ENCODE measurements around the gene FAM117A. TPM values are rescaled to one million over a fixed set of nuclear protein-coding genes. Genes with fewer than 3 reads are reported as not detected.

Gene FAM117A
- total RNA-seq, 1 experiment from 2014 or later, result 9.7 TPM

DNA sequence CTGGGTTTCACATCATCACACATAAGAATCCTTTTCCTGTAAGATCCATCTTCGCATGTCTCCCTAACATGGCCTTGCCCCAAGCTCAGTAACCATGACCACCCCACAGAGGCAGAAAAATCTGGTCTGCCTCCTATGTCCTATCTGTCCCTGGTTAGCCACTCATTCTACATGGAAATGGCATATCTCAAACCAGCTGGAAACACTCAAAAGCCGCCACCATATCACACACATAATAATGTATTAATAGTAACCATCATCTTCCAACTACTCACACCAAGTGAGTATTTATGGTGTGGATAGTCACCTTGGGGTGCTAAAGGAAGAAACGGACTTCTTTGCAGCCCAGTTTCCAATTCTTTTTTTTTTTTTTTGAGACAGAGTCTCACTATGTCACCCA is 11.4 kb downstream of the FAM117A start:
- no peaks in the 10 kb centered on the region for H3K79me2 ChIP-seq (ENCODE audit: low read length)
- no peak overlapping the region for H3K27ac ChIP-seq (ENCODE audit: low read length)
- H4K20me1 ChIP-seq (ENCODE audit: low read length), result no peaks in the 10 kb centered on the region
- no TSS peak for BruUV-seq (replicated peaks)
- H3K9me3 ChIP-seq (ENCODE audit: low read length), result no peaks in the 10 kb centered on the region
- H3K36me3 ChIP-seq (ENCODE audit: low read depth, low read length), result no peaks in the 10 kb centered on the region
- H3K27me3 ChIP-seq (ENCODE audit: low read length), result no peaks in the 10 kb centered on the region
- H2AFZ ChIP-seq (ENCODE audit: low read length), result no peak overlapping the region
- no peak overlapping the region for H3K4me2 ChIP-seq (ENCODE audit: low read length)
- no peaks in the 10 kb centered on the region for H3F3A ChIP-seq (ENCODE audit: low read length, unreplicated experiment)
- POLR2A ChIA-PET (ENCODE audit: unreplicated experiment), result interaction anchor here (0.7 kb wide), 1 partner anchor 12 kb away, joined by 3 read pairs; the partner anchor contains the start of gene FAM117A
- no peaks in the 10 kb centered on the region for H3K4me1 ChIP-seq (ENCODE audit: insufficient read depth, low read length)
- ATAC-seq, result no peak
- no peak overlapping the region for H3K9ac ChIP-seq (ENCODE audit: low read length)
- H3K4me3 ChIP-seq (ENCODE audit: low read length), result no peak overlapping the region
- no peak for DNase-seq
- CTCF ChIA-PET, result no interaction called here
- intact Hi-C loops (cut with micrococcal nuclease), result no loop called here
- no peaks in the 10 kb centered on the region for H3K9me2 ChIP-seq (replicated peaks; ENCODE audit: low read length)
- TF ChIP-seq, protein P1, sequence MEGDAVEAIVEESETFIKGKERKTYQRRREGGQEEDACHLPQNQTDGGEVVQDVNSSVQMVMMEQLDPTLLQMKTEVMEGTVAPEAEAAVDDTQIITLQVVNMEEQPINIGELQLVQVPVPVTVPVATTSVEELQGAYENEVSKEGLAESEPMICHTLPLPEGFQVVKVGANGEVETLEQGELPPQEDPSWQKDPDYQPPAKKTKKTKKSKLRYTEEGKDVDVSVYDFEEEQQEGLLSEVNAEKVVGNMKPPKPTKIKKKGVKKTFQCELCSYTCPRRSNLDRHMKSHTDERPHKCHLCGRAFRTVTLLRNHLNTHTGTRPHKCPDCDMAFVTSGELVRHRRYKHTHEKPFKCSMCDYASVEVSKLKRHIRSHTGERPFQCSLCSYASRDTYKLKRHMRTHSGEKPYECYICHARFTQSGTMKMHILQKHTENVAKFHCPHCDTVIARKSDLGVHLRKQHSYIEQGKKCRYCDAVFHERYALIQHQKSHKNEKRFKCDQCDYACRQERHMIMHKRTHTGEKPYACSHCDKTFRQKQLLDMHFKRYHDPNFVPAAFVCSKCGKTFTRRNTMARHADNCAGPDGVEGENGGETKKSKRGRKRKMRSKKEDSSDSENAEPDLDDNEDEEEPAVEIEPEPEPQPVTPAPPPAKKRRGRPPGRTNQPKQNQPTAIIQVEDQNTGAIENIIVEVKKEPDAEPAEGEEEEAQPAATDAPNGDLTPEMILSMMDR (conservative IDR thresholded peaks at IDR 0.05; ENCODE audit: low read depth, low read length), result no peak
- no peak for TF ChIP-seq EZH2phosphoT487 (IDR thresholded peaks at IDR 0.05; ENCODE audit: borderline replicate concordance, low read length)
- TF ChIP-seq EZH2 (IDR thresholded peaks at IDR 0.05; ENCODE audit: low read length, unreplicated experiment), result no peak

DNA sequence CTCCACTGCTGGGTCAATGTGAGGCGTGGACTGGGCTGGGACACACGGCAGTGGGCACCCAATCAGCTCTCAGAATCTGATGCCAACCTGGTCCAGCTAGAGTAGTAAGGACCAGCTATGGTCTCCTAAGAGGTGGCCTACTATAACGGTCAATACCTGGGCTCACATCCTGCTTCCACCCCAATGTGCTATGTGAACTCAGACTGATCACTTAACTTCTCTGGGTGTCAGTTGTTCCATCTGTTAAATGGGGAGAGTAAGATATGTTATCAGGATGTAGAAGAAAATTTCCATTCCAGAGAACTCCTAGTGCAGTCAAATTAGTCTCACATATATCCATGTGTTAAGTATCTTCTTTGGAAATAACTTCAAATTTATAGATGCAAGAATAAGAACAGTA is 14.2 kb downstream of the FAM117A start:
- intact Hi-C loops (cut with micrococcal nuclease), result no loop called here
- Histone ChIP-seq H3K79me2 (ENCODE audit: low read length) (no peaks in the 10 kb centered on the region), H3K4me3 (ENCODE audit: low read length) (no peak overlapping the region), H3K9ac (ENCODE audit: low read length) (no peak overlapping the region), H2AFZ (ENCODE audit: low read length) (no peak overlapping the region), H3K4me1 (ENCODE audit: insufficient read depth, low read length) (no peaks in the 10 kb centered on the region), H3K9me3 (ENCODE audit: low read length) (no peaks in the 10 kb centered on the region), H3F3A (ENCODE audit: low read length, unreplicated experiment) (no peaks in the 10 kb centered on the region), H3K9me2 (replicated peaks; ENCODE audit: low read length) (no peaks in the 10 kb centered on the region), H4K20me1 (ENCODE audit: low read length) (no peaks in the 10 kb centered on the region), H3K36me3 (ENCODE audit: low read depth, low read length) (no peaks in the 10 kb centered on the region), H3K4me2 (ENCODE audit: low read length) (no peak overlapping the region), H3K27ac (ENCODE audit: low read length) (no peak overlapping the region), H3K27me3 (ENCODE audit: low read length) (no peaks in the 10 kb centered on the region)
- no peak for ATAC-seq
- no peak for DNase-seq
- POLR2A ChIA-PET (ENCODE audit: unreplicated experiment), result no interaction called here
- TF ChIP-seq, protein P1 (conservative IDR thresholded peaks at IDR 0.05; ENCODE audit: low read depth, low read length), result no peak
- TF ChIP-seq EZH2 (IDR thresholded peaks at IDR 0.05; ENCODE audit: low read length, unreplicated experiment) (no peak), EZH2phosphoT487 (IDR thresholded peaks at IDR 0.05; ENCODE audit: borderline replicate concordance, low read length) (no peak)
- BruUV-seq (replicated peaks), result no TSS peak
- CTCF ChIA-PET, result no interaction called here

DNA sequence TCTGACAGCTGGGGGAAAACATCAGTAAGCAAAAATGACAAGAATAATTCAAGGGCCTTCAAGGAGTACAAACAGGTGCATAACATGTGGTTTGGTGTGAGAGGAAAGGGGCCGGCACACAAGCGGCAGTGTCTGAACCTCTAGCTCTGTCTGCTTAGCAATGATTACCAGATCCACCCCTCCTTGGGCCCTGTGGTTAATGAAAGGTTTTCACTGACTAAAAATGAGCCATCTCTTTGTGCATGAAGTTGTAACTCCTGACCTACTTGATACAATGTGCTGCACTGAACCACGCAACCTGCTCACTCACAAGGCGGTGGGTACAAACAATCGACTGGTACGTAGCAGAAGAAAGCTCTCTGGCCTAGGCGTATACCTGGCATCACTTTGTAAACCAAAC is 15.1 kb downstream of the FAM117A start:
- Histone ChIP-seq H3K4me3 (ENCODE audit: low read length) (no peak overlapping the region), H3K9me2 (replicated peaks; ENCODE audit: low read length) (no peaks in the 10 kb centered on the region), H3K27ac (ENCODE audit: low read length) (no peak overlapping the region), H3K27me3 (ENCODE audit: low read length) (no peaks in the 10 kb centered on the region), H3K9me3 (ENCODE audit: low read length) (no peaks in the 10 kb centered on the region), H3K36me3 (ENCODE audit: low read depth, low read length) (no peaks in the 10 kb centered on the region), H3K4me2 (ENCODE audit: low read length) (no peak overlapping the region), H4K20me1 (ENCODE audit: low read length) (no peaks in the 10 kb centered on the region), H3K4me1 (ENCODE audit: insufficient read depth, low read length) (no peaks in the 10 kb centered on the region), H3K79me2 (ENCODE audit: low read length) (no peaks in the 10 kb centered on the region), H2AFZ (ENCODE audit: low read length) (no peak overlapping the region), H3F3A (ENCODE audit: low read length, unreplicated experiment) (no peaks in the 10 kb centered on the region), H3K9ac (ENCODE audit: low read length) (no peak overlapping the region)
- ATAC-seq, result no peak
- no peak for TF ChIP-seq EZH2phosphoT487 (IDR thresholded peaks at IDR 0.05; ENCODE audit: borderline replicate concordance, low read length)
- TF ChIP-seq EZH2 (IDR thresholded peaks at IDR 0.05; ENCODE audit: low read length, unreplicated experiment), result no peak
- TF ChIP-seq, protein P1 (conservative IDR thresholded peaks at IDR 0.05; ENCODE audit: low read depth, low read length), result no peak
- no TSS peak for BruUV-seq (replicated peaks)
- POLR2A ChIA-PET (ENCODE audit: unreplicated experiment), result no interaction called here
- DNase-seq, result no peak
- CTCF ChIA-PET, result no interaction called here
- intact Hi-C loops (cut with micrococcal nuclease), result no loop called here

Measured in PC-3 (cell line).